ENCODE data around the gene PEX12.
"Not testable (repeated sequence)": the region's sequence is repeated elsewhere in the genome, so short reads cannot be mapped to it uniquely, and the experiment has no call there.

- TF ChIP-seq CTCF (conservative IDR thresholded peaks at IDR 0.05; ENCODE audit: low read length); EZH2phosphoT487 (IDR thresholded peaks at IDR 0.05; ENCODE audit: borderline replicate concordance, low read depth, low read length): not testable (repeated sequence)
Observed at GRCh38 chr17:35529326-35529725, 49.0 kb downstream of the PEX12 start.
